ENCODE results near the gene CSF1.

CSF1 gene

GRCh38 chr1:109912214-109912861, 1.7 kb downstream of the CSF1 start:
- no peak for TF ChIP-seq CTCF (IDR thresholded peaks at IDR 0.05; ENCODE audit: extremely low read depth, missing control alignments)
- DNase-seq (ENCODE audit: low spot score), result no peak

DNA sequence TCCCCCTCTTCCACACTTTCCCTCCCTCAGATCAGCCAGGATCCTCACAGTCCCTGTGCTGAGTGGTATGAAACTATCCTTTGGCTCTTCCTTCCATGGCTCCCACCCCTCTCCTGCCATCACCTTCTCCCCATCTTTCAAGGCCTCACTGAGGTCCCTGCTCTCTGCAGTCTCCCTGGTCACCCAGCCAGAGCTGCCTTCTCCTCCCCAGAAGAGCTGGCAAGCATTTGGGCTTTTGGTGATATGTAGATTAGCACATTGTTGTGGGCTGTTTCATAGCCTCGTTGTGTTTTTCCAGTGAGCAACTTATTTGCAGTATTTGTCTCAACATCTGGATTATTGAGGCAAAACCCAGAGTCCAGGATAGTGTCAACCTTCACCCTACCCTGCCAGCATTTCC, 2.2 kb downstream of the CSF1 start:
- DNase-seq (ENCODE audit: low spot score), result no peak
- TF ChIP-seq CTCF (IDR thresholded peaks at IDR 0.05; ENCODE audit: extremely low read depth, missing control alignments), result no peak

DNA sequence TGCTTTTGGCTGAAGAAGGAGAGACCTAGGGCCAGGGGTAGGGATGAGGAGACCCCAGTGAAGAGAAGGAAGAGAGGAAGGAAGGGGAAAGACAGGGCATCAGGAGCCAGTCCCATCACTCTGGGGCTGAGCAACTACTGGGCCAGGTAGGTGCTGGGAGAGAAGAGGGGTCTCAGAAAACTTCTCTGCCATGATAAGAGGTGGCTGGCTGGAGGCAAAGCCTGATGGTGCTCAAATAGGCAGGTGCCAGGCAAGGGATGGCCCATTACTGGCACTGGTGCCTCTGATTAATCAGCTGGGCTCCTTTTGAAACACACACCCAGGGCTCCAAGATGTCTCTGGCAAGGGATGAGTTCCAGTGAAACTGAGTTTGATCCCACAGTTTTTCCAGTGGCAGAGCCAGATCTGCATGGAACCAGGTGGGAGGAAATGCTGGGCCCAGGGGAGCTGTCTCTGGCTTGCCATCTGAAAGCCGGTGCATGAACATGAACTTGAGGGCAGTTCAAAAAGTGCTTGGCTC, 2.8 kb downstream of the CSF1 start:
- no peak for TF ChIP-seq CTCF (IDR thresholded peaks at IDR 0.05; ENCODE audit: extremely low read depth, missing control alignments)
- DNase-seq (ENCODE audit: low spot score), result no peak

GRCh38 chr1:109914587-109915240, 4.1 kb downstream of the CSF1 start:
- no peak for TF ChIP-seq CTCF (IDR thresholded peaks at IDR 0.05; ENCODE audit: extremely low read depth, missing control alignments)
- DNase-seq (ENCODE audit: low spot score), result no peak

GRCh38 chr1:109917051-109917767, 6.6 kb downstream of the CSF1 start:
- DNase-seq (ENCODE audit: low spot score), result no peak
- TF ChIP-seq CTCF (IDR thresholded peaks at IDR 0.05; ENCODE audit: extremely low read depth, missing control alignments), result no peak

DNA sequence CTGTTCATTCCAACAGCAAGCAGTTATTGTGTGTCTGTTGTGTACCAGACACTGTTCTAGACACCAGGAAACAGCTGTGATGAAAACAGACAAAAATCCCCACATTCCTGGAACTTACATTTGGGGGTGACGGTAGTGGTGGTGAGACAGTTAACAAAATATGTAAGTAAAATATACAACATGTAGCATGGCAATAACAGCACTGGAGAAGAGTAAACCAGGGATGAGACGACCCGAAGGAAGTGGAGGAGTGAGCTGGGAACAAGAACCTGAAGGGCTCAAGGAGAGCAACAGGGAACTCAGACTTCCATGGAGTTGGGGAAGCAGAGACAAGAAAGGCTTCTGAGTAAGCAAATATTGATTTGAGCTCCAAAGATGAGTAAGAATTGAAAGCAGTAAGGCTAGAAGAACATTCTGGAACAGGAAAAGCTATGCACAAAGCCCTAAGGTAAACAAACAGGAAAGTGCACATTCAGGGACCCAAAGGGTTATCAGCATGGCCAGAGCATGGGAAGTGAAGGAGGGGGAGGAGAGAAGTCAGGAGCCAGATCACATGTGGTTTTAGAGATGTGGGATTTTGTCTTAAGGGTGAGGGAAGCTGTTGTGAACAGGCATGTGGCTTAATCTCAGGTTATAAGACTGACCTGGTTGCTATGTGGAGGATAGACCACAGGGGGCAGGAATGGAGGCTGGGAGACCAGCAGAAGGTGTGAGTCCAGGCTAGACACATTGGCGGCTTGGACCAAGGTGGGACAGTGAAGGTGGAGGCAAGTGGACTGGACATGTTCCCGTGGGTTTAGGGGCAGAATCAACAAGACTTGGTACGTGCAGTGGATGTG, 7.3 kb downstream of the CSF1 start:
- DNase-seq (ENCODE audit: low spot score), result no peak
- no peak for TF ChIP-seq CTCF (IDR thresholded peaks at IDR 0.05; ENCODE audit: extremely low read depth, missing control alignments)
